ENCODE measurements around the gene PRR36. TPM values are rescaled to one million over a fixed set of nuclear protein-coding genes. Genes with fewer than 3 reads are reported as not detected.

PRR36 gene
- total and polyA plus RNA-seq, 2 donors (not counting 1 experiment from before 2014, with no cell fraction given): 0.01 TPM; not detected in 1

- no peak overlapping the region for H3K4me2 ChIP-seq (replicated peaks; ENCODE audit: low read depth, low read length, poor library complexity, severe bottlenecking)
- no peak for TF ChIP-seq CTCF (IDR thresholded peaks at IDR 0.05)
- no peak for TF ChIP-seq EZH2 (IDR thresholded peaks at IDR 0.05; ENCODE audit: borderline replicate concordance, insufficient read depth, low read depth, low read length, poor library complexity, severe bottlenecking)
- WGBS (ENCODE audit: insufficient coverage): 98% methylated on average over 48 of the region's 54 CpGs
- H3K27me3 Mint-ChIP-seq: peaks cover 5% of the 10 kb centered on the region
- H3K9me3 Mint-ChIP-seq (ENCODE audit: insufficient read depth): no peaks in the 10 kb centered on the region
- DNase-seq: no peak
- CTCF ChIA-PET: no interaction called here
- no peak overlapping the region for H3K27ac Mint-ChIP-seq
- H3K9me3 ChIP-seq (ENCODE audit: control extremely low read depth in 1 of 3, control insufficient read depth in 2 of 3, insufficient read depth in 1 of 3, low read length in 2 of 3): peaks cover 0 to 2% (median 0%) of the 10 kb centered on the region in 3 donors
- no peak overlapping the region for H2AFZ ChIP-seq (ENCODE audit: insufficient read depth, low read depth, low read length, poor library complexity, severe bottlenecking)
- intact Hi-C loops (cut with micrococcal nuclease): no loop called here
- H3K4me3 ChIP-seq (ENCODE audit: control extremely low read depth in 1 of 5, extremely low read depth in 1 of 5, insufficient read depth in 1 of 5, low read depth in 2 of 5, low read length in 4 of 5): no peak overlapping the region
- no peak overlapping the region for H3K27ac ChIP-seq (ENCODE audit: low read length in 2 of 2)
- peaks cover 0 to 10% (median 4%) of the 10 kb centered on the region in 4 experiments for H3K27me3 ChIP-seq (replicated peaks in 1 of 4; ENCODE audit: control extremely low read depth in 1 of 4, control insufficient read depth in 3 of 4, insufficient read depth in 4 of 4, low read length in 3 of 4)
- no peak overlapping the region for H3K4me3 Mint-ChIP-seq
- POLR2A ChIA-PET: interaction anchor here (0.5 kb wide), 1 partner anchor 19 kb away, joined by 4 read pairs; no protein-coding TSS in a partner anchor
- H3K4me1 Mint-ChIP-seq: peaks cover 7% of the 10 kb centered on the region
- peaks cover 3 to 4% of the 10 kb centered on the region in 2 donors for H3K4me1 ChIP-seq (ENCODE audit: control insufficient read depth in 2 of 2, insufficient read depth in 2 of 2, low read length in 2 of 2)
- no peak for ATAC-seq (ENCODE audit: low read depth)
- no peak overlapping the region for H3K9ac ChIP-seq (ENCODE audit: low read length)
- peaks cover 85% of the 10 kb centered on the region for H4K20me1 ChIP-seq (ENCODE audit: control insufficient read depth, insufficient read depth, low read length, poor library complexity, severe bottlenecking)
- H3K36me3 ChIP-seq (replicated peaks in 1 of 2; ENCODE audit: control extremely low read depth in 1 of 2, control insufficient read depth in 1 of 2, extremely low read depth in 1 of 2, insufficient read depth in 2 of 2, low read length in 1 of 2): peaks cover 3 to 40% of the 10 kb centered on the region in 2 experiments
- peaks cover 25% of the 10 kb centered on the region for H3K79me2 ChIP-seq (ENCODE audit: control insufficient read depth, insufficient read depth, low read length)
Measured at GRCh38 chr19:7910321-7911161, 36.4 kb upstream of the PRR36 start.

GRCh38 chr19:7909471-7910067 is 35.4 kb upstream of the PRR36 start:
- Histone ChIP-seq H4K20me1 (ENCODE audit: control insufficient read depth, insufficient read depth, low read length, poor library complexity, severe bottlenecking) (peaks cover 93% of the 10 kb centered on the region), H3K4me2 (replicated peaks; ENCODE audit: low read depth, low read length, poor library complexity, severe bottlenecking) (no peak overlapping the region), H3K4me3 (ENCODE audit: control extremely low read depth in 1 of 5, extremely low read depth in 1 of 5, insufficient read depth in 1 of 5, low read depth in 2 of 5, low read length in 4 of 5) (no peak overlapping the region), H3K79me2 (ENCODE audit: control insufficient read depth, insufficient read depth, low read length) (peaks cover 35% of the 10 kb centered on the region), H3K9me3 (ENCODE audit: control extremely low read depth in 1 of 3, control insufficient read depth in 2 of 3, insufficient read depth in 1 of 3, low read length in 2 of 3) (no peaks in the 10 kb centered on the region), H3K9ac (ENCODE audit: low read length) (no peak overlapping the region), H3K36me3 (replicated peaks in 1 of 2; ENCODE audit: control extremely low read depth in 1 of 2, control insufficient read depth in 1 of 2, extremely low read depth in 1 of 2, insufficient read depth in 2 of 2, low read length in 1 of 2) (peaks cover 3 to 41% of the 10 kb centered on the region in 2 experiments), H3K27me3 (replicated peaks in 1 of 4; ENCODE audit: control extremely low read depth in 1 of 4, control insufficient read depth in 3 of 4, insufficient read depth in 4 of 4, low read length in 3 of 4) (peaks cover 0 to 2% (median under 1%) of the 10 kb centered on the region in 4 experiments), H3K27ac (ENCODE audit: low read length in 2 of 2) (no peak overlapping the region), H3K4me1 (ENCODE audit: control insufficient read depth in 2 of 2, insufficient read depth in 2 of 2, low read length in 2 of 2) (peaks cover 8 to 10% of the 10 kb centered on the region in 2 donors), H2AFZ (ENCODE audit: insufficient read depth, low read depth, low read length, poor library complexity, severe bottlenecking) (no peak overlapping the region)
- intact Hi-C loops (cut with micrococcal nuclease): no loop called here
- WGBS (ENCODE audit: insufficient coverage): 95% methylated on average over 18 of the region's 21 CpGs
- POLR2A ChIA-PET: interaction anchor here (0.6 kb wide), 1 partner anchor 47 kb away, joined by 5 read pairs; no protein-coding TSS in a partner anchor
- no peak for TF ChIP-seq EZH2 (IDR thresholded peaks at IDR 0.05; ENCODE audit: borderline replicate concordance, insufficient read depth, low read depth, low read length, poor library complexity, severe bottlenecking)
- TF ChIP-seq CTCF (IDR thresholded peaks at IDR 0.05): no peak
- H3K4me1 Mint-ChIP-seq: peaks cover 14% of the 10 kb centered on the region
- H3K9me3 Mint-ChIP-seq (ENCODE audit: insufficient read depth): no peaks in the 10 kb centered on the region
- no peak for ATAC-seq (ENCODE audit: low read depth)
- no peak overlapping the region for H3K4me3 Mint-ChIP-seq
- CTCF ChIA-PET: no interaction called here
- no peaks in the 10 kb centered on the region for H3K27me3 Mint-ChIP-seq
- DNase-seq: no peak
- H3K27ac Mint-ChIP-seq: no peak overlapping the region
